AG04450 (cell line): ENCODE measurements around the gene MSANTD7. TPM values are rescaled to one million over a fixed set of nuclear protein-coding genes. Genes with fewer than 3 reads are reported as not detected.

Experiments used
- CTCF ChIA-PET: fragments of 300-600, 350-600 bp; formaldehyde crosslinking; extraction: SDS; loops from one replicate; lab custom pipeline; 2022; ENCODE audit warnings: antibody characterized with exemption, inconsistent platforms; lab: Charles Lee
- POLR2A ChIA-PET: fragments of 350-600 bp; formaldehyde crosslinking; extraction: SDS; loops from one replicate; lab custom pipeline; 2021; ENCODE audit warnings: antibody characterized with exemption, inconsistent platforms; lab: Yijun Ruan, JAX
- DNase-seq: peaks from one replicate; pipeline ENCODE4 v3.0.0-alpha.2; 2011; ENCODE audit warnings: low read depth, low spot score
- H3K27ac ChIP-seq: one replicate; pipeline ENCODE4 v1.5.1; 2012; ENCODE audit warnings: low read depth, low read length, control low read depth
- H3K27me3 ChIP-seq: one replicate; pipeline ENCODE4 v1.6.0; 2012; ENCODE audit warnings: low read length; ENCODE audit not compliant: control insufficient read depth, insufficient read depth
- H3K4me3 ChIP-seq: 2 replicates; pipeline ENCODE4 v1.5.1; 2011; ENCODE audit warnings: mild to moderate bottlenecking, low read depth, low read length, control low read depth
- H3K9me3 ChIP-seq: 2 replicates; pipeline ENCODE4 v1.5.1; 2012; ENCODE audit warnings: low read length; ENCODE audit not compliant: control insufficient read depth, insufficient read depth
- polyA plus RNA-seq: library from polyadenylated mRNA; depleted of rRNA; stranded (reverse); fragments of >200 nt; gene quantifications from 2 replicates; pipeline ENCODE4 v1.2.3, GENCODE V29; 2011; rRNA removed
- TF ChIP-seq, protein P1 (sequence below): IDR thresholded peaks from 2 replicates; pipeline ENCODE4 v1.5.1; 2011; ENCODE audit warnings: low read depth, low read length, control low read depth, inconsistent platforms

Gene MSANTD7
- polyA plus RNA-seq, 1 experiment: 5.2 TPM

- no peak overlapping the region for H3K27ac ChIP-seq
- H3K9me3 ChIP-seq: no peaks in the 10 kb centered on the region; the same call in 1 of the 2 replicates
- H3K4me3 ChIP-seq: peak overlapping the region; percentile 82
- no peak for DNase-seq
- TF ChIP-seq, protein P1, sequence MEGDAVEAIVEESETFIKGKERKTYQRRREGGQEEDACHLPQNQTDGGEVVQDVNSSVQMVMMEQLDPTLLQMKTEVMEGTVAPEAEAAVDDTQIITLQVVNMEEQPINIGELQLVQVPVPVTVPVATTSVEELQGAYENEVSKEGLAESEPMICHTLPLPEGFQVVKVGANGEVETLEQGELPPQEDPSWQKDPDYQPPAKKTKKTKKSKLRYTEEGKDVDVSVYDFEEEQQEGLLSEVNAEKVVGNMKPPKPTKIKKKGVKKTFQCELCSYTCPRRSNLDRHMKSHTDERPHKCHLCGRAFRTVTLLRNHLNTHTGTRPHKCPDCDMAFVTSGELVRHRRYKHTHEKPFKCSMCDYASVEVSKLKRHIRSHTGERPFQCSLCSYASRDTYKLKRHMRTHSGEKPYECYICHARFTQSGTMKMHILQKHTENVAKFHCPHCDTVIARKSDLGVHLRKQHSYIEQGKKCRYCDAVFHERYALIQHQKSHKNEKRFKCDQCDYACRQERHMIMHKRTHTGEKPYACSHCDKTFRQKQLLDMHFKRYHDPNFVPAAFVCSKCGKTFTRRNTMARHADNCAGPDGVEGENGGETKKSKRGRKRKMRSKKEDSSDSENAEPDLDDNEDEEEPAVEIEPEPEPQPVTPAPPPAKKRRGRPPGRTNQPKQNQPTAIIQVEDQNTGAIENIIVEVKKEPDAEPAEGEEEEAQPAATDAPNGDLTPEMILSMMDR: no peak
- POLR2A ChIA-PET: interaction anchor here (0.6 kb wide), 1 partner anchor 53 kb away, joined by 9 read pairs; no protein-coding TSS in a partner anchor
- H3K27me3 ChIP-seq: no peaks in the 10 kb centered on the region
- CTCF ChIA-PET: no interaction called here
Measured at GRCh38 chr10:14879928-14880193, 41.8 kb downstream of the MSANTD7 start.

DNA sequence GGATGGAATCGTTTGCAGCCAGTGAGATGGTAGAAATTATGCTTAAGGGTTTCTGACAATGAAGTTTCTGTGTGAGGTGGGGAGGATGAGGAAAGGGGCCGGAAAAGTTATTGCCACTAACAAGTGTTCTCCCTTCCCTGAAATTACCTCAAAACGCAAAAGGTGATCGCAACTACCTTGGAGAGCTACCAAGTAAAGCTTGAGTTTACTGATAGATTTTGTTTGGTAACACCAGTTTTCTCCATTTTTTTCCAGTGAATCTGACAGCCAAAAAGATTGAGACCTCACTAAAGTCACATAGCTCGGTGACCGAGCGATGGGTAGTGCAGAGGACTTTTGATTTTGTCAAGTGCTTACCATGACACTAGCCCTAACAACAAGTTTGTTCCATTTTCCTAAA is 42.1 kb downstream of the MSANTD7 start:
- TF ChIP-seq, protein P1: no peak

GRCh38 chr10:14884082-14884481 is 46.0 kb downstream of the MSANTD7 start:
- DNase-seq: no peak
- TF ChIP-seq, protein P1: no peak
- Histone ChIP-seq H3K27ac (no peak overlapping the region), H3K27me3 (no peaks in the 10 kb centered on the region), H3K9me3 (no peaks in the 10 kb centered on the region), H3K4me3 (no peak overlapping the region)
- CTCF ChIA-PET: no interaction called here
- POLR2A ChIA-PET: no interaction called here

More for the DNA sequence above, 42.1 kb downstream of the MSANTD7 start:
- Histone ChIP-seq H3K27ac (no peak overlapping the region), H3K4me3 (peak overlapping the region; percentile 82), H3K27me3 (no peaks in the 10 kb centered on the region), H3K9me3 (no peaks in the 10 kb centered on the region; the same call in 1 of the 2 replicates)
- CTCF ChIA-PET: interaction anchor here (0.5 kb wide), 1 partner anchor 71 kb away, joined by 3 read pairs; no protein-coding TSS in a partner anchor
- no peak for DNase-seq
- POLR2A ChIA-PET: no interaction called here

Other genes with a start within 250 kb of the MSANTD7 start
- 33.6 and 41.4 TPM in 2 replicates for gene FAM107B, start 63.4 kb upstream of the MSANTD7 start, polyA plus RNA-seq
- 1.7 and 2.1 TPM in 2 replicates for gene CDNF, start 269 bp upstream of the MSANTD7 start, polyA plus RNA-seq
- gene HSPA14, start within 50 bp of the MSANTD7 start, polyA plus RNA-seq: 10.1 and 14.9 TPM in 2 replicates
- 6.2 and 9.0 TPM in 2 replicates for gene SUV39H2, start 40.6 kb downstream of the MSANTD7 start, polyA plus RNA-seq
- gene DCLRE1C, start 115.8 kb downstream of the MSANTD7 start, polyA plus RNA-seq: 5.5 and 6.4 TPM in 2 replicates
- 0.21 TPM in 1 of 2 replicates, not detected in the other for gene MEIG1, start 121.1 kb downstream of the MSANTD7 start, polyA plus RNA-seq
- gene OLAH, start 205.6 kb downstream of the MSANTD7 start, polyA plus RNA-seq: 0.12 TPM in 1 of 2 replicates, not detected in the other